Stomach smooth muscle (tissue), 2 donors: ENCODE data around the gene BRWD1.
"Not testable (repeated sequence)": the region's sequence is repeated elsewhere in the genome, so short reads cannot be mapped to it uniquely, and the experiment has no call there.

Experiments
- H3K27ac ChIP-seq: one replicate; pipeline ENCODE4 v1.7.0; 2013; ENCODE audit warnings: mild to moderate bottlenecking, low read length, inconsistent platforms
- H3K27me3 ChIP-seq, 2 donors: one replicate each; pipeline ENCODE4 v1.7.0; 2013; ENCODE audit warnings: low read length in 2 of 2; ENCODE audit not compliant: insufficient read depth in 2 of 2, control insufficient read depth in 1 of 2
- H3K36me3 ChIP-seq, 2 donors: one replicate each; pipeline ENCODE4 v1.7.0; 2013; ENCODE audit warnings: low read length in 2 of 2; ENCODE audit not compliant: control insufficient read depth in 2 of 2, insufficient read depth in 2 of 2
- H3K4me1 ChIP-seq: one replicate; pipeline ENCODE4 v1.7.0; 2013; ENCODE audit warnings: low read length; ENCODE audit not compliant: control insufficient read depth, insufficient read depth
- H3K4me3 ChIP-seq, 2 donors: one replicate each; pipeline ENCODE4 v1.7.0; 2013; ENCODE audit warnings: low read length in 2 of 2
- H3K9ac ChIP-seq, 2 donors: one replicate each; pipeline ENCODE4 v1.7.0; 2013; ENCODE audit warnings: low read length in 2 of 2, mild to moderate bottlenecking in 1 of 2
- H3K9me3 ChIP-seq, 2 donors: one replicate each; pipeline ENCODE4 v1.7.0; 2013; ENCODE audit warnings: low read length in 2 of 2; ENCODE audit not compliant: control insufficient read depth in 2 of 2
- donor health status: healthy.
- donor health status: Pancreatic carcinoma.

BRWD1 gene

GRCh38 chr21:39173716-39174680 is 139.4 kb downstream of the BRWD1 start:
- no peak overlapping the region for H3K9ac ChIP-seq
- no peak overlapping the region for H3K4me3 ChIP-seq
- no peak overlapping the region for H3K27ac ChIP-seq
- no peaks in the 10 kb centered on the region for H3K9me3 ChIP-seq
- H3K27me3 ChIP-seq = no peaks in the 10 kb centered on the region
- H3K36me3 ChIP-seq = peaks cover 10 to 15% of the 10 kb centered on the region in 2 donors
- no peaks in the 10 kb centered on the region for H3K4me1 ChIP-seq

- Histone ChIP-seq H3K9me3 (peaks cover 2 to 3% of the 10 kb centered on the region in 2 donors), H3K27me3 (no peaks in the 10 kb centered on the region), H3K27ac (no peak overlapping the region), H3K4me3 (no peak overlapping the region), H3K4me1 (no peaks in the 10 kb centered on the region), H3K9ac (no peak overlapping the region), H3K36me3 (peaks cover 10 to 15% of the 10 kb centered on the region in 2 donors)
These were observed 143.5 kb downstream of the BRWD1 start for GRCh38 chr21:39169906-39170305.

DNA sequence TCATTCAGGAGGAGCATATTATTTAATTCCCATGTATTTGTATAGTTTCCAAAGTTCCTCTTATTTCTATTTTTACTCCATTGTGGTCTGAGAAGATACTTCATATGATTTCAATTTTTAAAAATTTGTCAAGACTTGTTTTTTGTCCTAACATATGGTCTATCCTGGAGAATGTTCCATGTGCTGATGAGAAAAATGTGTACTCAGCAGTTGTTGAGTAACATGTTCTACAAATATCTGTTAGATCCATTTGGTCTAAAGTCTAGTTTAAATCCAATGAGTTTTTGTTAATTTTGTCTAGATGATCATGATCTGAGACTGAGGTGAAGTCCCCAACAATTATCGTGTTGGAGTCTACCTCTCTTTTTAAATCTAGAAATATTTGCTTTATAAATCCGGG is 144.6 kb downstream of the BRWD1 start:
- no peaks in the 10 kb centered on the region for H3K27me3 ChIP-seq
- peaks cover 12 to 13% of the 10 kb centered on the region in 2 donors for H3K9me3 ChIP-seq
- H3K4me3 ChIP-seq = no peak overlapping the region
- no peaks in the 10 kb centered on the region for H3K4me1 ChIP-seq
- no peak overlapping the region for H3K9ac ChIP-seq
- H3K36me3 ChIP-seq = peaks cover 7 to 11% of the 10 kb centered on the region in 2 donors
- no peak overlapping the region for H3K27ac ChIP-seq

DNA sequence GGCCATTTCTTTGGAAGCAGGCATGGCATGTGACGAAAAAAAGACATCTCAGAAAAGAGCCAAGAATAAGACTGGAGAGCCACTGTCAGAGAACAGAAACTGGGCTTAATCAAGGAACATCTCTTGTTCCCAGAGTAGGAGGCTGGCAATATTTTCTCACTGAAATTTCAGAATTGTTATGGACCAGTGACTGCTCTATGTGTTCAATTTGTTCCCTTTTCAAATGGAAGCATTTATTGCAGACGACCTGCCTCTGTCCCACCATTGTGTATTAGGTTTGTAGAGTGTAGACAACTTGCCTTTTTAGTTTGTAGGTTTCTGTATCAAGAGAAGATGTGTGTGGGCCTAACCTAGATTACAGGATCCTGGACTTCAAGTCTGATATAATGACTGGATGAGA is 148.9 kb downstream of the BRWD1 start:
- Histone ChIP-seq H3K4me1 (no peaks in the 10 kb centered on the region), H3K27ac (no peak overlapping the region), H3K9ac (no peak overlapping the region), H3K36me3 (peaks cover 2 to 3% of the 10 kb centered on the region in 2 donors), H3K27me3 (no peaks in the 10 kb centered on the region), H3K4me3 (no peak overlapping the region), H3K9me3 (peaks cover 12 to 13% of the 10 kb centered on the region in 2 donors)

DNA sequence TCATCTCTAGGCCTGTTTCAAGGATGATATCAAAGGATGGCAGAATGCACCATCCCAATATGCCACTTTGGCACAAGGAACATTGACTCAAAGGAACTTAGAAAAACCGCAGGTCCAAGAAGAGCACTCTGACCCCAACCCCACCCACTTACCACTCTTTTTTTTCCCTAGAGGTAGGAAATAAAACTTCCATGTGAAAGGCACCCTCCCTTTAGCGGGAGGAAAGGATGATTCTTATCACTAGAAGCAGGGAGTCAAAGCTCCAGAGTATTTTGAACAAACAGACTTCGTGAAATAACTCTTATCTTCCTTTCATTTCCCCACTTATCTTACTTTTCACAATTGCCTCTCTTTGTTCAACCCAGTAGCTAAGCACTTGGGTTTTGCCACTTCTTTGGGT is 152.4 kb downstream of the BRWD1 start:
- Histone ChIP-seq H3K4me3 (no peak overlapping the region), H3K27me3 (no peaks in the 10 kb centered on the region), H3K4me1 (no peaks in the 10 kb centered on the region), H3K36me3 (no peaks in the 10 kb centered on the region), H3K9me3 (peaks cover 12 to 13% of the 10 kb centered on the region in 2 donors), H3K27ac (no peak overlapping the region), H3K9ac (no peak overlapping the region)

- peaks cover 6 to 7% of the 10 kb centered on the region in 2 donors for H3K9me3 ChIP-seq
- H3K27ac ChIP-seq = no peak overlapping the region
- no peak overlapping the region for H3K9ac ChIP-seq
- H3K4me1 ChIP-seq = no peaks in the 10 kb centered on the region
- H3K36me3 ChIP-seq = no peaks in the 10 kb centered on the region
- H3K27me3 ChIP-seq = no peaks in the 10 kb centered on the region
- H3K4me3 ChIP-seq = no peak overlapping the region
These were observed 153.9 kb downstream of the BRWD1 start for GRCh38 chr21:39159342-39160063.

- H3K27ac ChIP-seq, H3K4me3 ChIP-seq, H3K9ac ChIP-seq, H3K9me3 ChIP-seq, H3K4me1 ChIP-seq, H3K27me3 ChIP-seq, H3K36me3 ChIP-seq: not testable (repeated sequence)
These were observed 156.2 kb downstream of the BRWD1 start for GRCh38 chr21:39157241-39157640.

DNA sequence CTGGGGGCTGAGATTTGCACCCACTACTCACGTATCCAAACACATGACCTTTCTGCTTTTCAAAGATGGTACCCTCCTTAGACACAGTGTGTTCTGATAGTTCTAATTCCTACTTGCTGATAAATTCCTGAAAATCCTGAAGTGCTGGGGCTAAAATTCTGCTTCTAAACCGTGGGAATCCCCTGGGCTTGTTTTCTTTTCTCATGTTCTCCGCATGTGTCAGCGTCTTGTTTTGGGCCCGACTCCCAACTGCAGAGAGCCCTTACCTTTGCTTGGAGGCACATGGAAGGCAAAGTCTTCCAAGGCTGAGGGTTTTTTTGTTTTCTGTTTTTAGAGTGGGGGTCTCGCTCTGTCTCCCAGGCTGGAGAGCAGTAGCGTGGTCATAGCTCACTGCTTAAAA is 157.4 kb downstream of the BRWD1 start:
- no peak overlapping the region for H3K27ac ChIP-seq
- no peaks in the 10 kb centered on the region for H3K27me3 ChIP-seq
- H3K4me1 ChIP-seq = no peaks in the 10 kb centered on the region
- H3K9ac ChIP-seq = no peak overlapping the region
- H3K9me3 ChIP-seq = no peaks in the 10 kb centered on the region
- no peaks in the 10 kb centered on the region for H3K36me3 ChIP-seq
- H3K4me3 ChIP-seq = no peak overlapping the region

GRCh38 chr21:39155578-39155977 is 157.9 kb downstream of the BRWD1 start:
- Histone ChIP-seq H3K9ac (no peak overlapping the region), H3K4me3 (no peak overlapping the region), H3K27ac (no peak overlapping the region), H3K4me1 (no peaks in the 10 kb centered on the region), H3K36me3 (no peaks in the 10 kb centered on the region), H3K9me3 (no peaks in the 10 kb centered on the region), H3K27me3 (no peaks in the 10 kb centered on the region)

DNA sequence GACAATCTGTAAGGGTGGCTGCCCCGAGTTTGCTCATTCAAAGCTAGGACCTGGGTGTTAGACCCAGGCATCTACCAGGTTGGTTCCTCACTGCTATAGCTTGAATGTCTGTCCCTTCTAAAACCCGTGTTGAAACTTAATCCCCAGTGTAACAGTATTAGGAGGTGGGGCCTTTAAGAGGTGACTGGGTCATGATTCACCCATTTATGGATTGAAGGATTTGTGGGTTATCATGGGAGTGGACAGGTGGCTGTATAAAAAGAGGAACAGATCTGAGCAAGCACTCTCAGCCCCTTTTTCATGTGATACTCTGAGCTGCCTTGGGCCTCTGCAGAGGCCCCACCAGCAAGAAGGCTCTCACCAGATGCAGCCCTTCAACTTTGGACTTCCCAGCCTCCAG is 159.6 kb downstream of the BRWD1 start:
- no peak overlapping the region for H3K9ac ChIP-seq
- no peak overlapping the region for H3K27ac ChIP-seq
- H3K4me1 ChIP-seq = no peaks in the 10 kb centered on the region
- H3K36me3 ChIP-seq = no peaks in the 10 kb centered on the region
- no peaks in the 10 kb centered on the region for H3K27me3 ChIP-seq
- no peaks in the 10 kb centered on the region for H3K9me3 ChIP-seq
- no peak overlapping the region for H3K4me3 ChIP-seq

DNA sequence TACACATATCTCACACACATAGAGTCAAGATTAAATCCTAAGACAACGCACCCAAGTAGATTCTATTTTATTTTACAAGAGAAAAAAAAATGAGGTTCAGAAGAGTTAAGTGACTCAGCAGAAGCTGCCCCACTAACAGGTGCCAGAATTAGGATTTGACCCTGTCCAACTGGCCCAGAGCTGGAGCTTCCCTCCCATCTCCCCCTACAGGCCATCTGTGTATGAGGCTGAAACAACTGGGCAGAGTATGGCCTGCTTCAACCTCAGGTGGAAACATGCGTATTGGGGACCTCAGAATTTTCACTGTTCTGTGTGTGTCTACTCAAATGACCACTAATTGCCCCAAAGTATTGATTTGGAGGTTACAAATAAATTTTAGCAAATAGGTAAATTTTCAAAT is 160.1 kb downstream of the BRWD1 start:
- no peaks in the 10 kb centered on the region for H3K9me3 ChIP-seq
- H3K4me3 ChIP-seq = no peak overlapping the region

More for the DNA sequence above, 160.1 kb downstream of the BRWD1 start:
- Histone ChIP-seq H3K4me1 (no peaks in the 10 kb centered on the region), H3K36me3 (no peaks in the 10 kb centered on the region), H3K27ac (no peak overlapping the region), H3K27me3 (no peaks in the 10 kb centered on the region), H3K9ac (no peak overlapping the region)
